Mucosa of stomach (tissue), 1 donor: ENCODE measurements around the gene CHDH.

Experiments used
- H3K27me3 ChIP-seq: one replicate; pipeline ENCODE4 v1.7.0; 2013; ENCODE audit warnings: mild to moderate bottlenecking, low read length; ENCODE audit not compliant: control insufficient read depth, insufficient read depth
- H3K36me3 ChIP-seq: one replicate; pipeline ENCODE4 v1.7.0; 2013; ENCODE audit warnings: low read length; ENCODE audit not compliant: control insufficient read depth, insufficient read depth
- H3K4me1 ChIP-seq: one replicate; pipeline ENCODE4 v1.7.0; 2013; ENCODE audit warnings: mild to moderate bottlenecking, low read length; ENCODE audit not compliant: control insufficient read depth, insufficient read depth
- H3K4me3 ChIP-seq: one replicate; pipeline ENCODE4 v1.7.0; 2013; ENCODE audit warnings: low read length
- H3K9ac ChIP-seq: one replicate; pipeline ENCODE4 v1.7.0; 2013; ENCODE audit warnings: mild to moderate bottlenecking, low read length, moderate library complexity
- H3K9me3 ChIP-seq: one replicate; pipeline ENCODE4 v1.7.0; 2013; ENCODE audit warnings: mild to moderate bottlenecking, low read length, moderate library complexity; ENCODE audit not compliant: control insufficient read depth
- donor health status: Pancreatic carcinoma.

CHDH gene

GRCh38 chr3:53845103-53845880 is 927 bp downstream of the CHDH start:
- Histone ChIP-seq H3K9me3 (no peaks in the 10 kb centered on the region), H3K4me3 (peak overlapping the region; percentile 61), H3K9ac (peak overlapping the region; percentile 91), H3K4me1 (peaks cover 52% of the 10 kb centered on the region), H3K36me3 (no peaks in the 10 kb centered on the region), H3K27me3 (peaks cover 6% of the 10 kb centered on the region)

DNA sequence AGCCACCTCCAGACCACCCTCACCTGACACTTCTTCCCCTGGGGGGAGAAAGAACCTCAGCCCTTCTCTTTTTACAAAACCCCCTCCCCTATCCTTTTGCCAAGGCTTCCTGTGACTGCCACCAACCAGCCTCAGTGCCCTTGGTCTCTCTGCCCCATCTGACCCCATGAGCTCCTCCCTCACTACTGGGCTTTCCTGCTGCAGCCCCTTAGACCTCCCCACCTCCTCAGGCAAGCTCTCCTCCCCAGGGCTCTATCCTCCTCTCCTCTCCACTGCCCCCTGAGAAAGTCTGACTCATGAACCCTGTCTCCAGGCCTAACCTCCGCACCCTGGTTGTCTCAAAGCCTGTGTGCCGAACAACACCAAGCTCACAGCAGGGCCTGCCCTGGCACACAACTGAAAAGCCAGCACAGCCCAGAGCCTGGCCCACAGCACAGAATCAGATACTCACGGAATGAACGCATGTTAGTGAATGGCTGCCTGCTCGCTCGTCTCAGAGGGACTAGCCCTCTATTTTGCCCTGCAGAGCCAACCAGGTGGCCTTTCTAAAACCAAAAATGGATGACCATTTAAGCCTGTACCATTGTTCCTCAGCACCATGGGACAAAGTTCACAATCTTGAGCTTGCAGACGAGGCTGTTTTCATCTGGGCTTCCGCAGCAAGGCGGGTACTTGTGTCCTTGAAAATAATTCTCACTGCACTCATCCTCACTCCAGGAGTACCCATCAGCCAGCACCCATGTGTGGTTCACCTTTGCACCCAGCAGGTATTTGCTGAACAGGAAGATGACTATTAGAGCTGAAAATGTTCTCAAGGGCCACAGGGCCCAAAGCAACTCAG is 1.7 kb downstream of the CHDH start:
- no peaks in the 10 kb centered on the region for H3K9me3 ChIP-seq
- peak overlapping the region; percentile 61 for H3K4me3 ChIP-seq
- H3K4me1 ChIP-seq: peaks cover 52% of the 10 kb centered on the region
- H3K9ac ChIP-seq: peak overlapping the region; percentile 91
- no peaks in the 10 kb centered on the region for H3K36me3 ChIP-seq
- H3K27me3 ChIP-seq: peaks cover 6% of the 10 kb centered on the region

DNA sequence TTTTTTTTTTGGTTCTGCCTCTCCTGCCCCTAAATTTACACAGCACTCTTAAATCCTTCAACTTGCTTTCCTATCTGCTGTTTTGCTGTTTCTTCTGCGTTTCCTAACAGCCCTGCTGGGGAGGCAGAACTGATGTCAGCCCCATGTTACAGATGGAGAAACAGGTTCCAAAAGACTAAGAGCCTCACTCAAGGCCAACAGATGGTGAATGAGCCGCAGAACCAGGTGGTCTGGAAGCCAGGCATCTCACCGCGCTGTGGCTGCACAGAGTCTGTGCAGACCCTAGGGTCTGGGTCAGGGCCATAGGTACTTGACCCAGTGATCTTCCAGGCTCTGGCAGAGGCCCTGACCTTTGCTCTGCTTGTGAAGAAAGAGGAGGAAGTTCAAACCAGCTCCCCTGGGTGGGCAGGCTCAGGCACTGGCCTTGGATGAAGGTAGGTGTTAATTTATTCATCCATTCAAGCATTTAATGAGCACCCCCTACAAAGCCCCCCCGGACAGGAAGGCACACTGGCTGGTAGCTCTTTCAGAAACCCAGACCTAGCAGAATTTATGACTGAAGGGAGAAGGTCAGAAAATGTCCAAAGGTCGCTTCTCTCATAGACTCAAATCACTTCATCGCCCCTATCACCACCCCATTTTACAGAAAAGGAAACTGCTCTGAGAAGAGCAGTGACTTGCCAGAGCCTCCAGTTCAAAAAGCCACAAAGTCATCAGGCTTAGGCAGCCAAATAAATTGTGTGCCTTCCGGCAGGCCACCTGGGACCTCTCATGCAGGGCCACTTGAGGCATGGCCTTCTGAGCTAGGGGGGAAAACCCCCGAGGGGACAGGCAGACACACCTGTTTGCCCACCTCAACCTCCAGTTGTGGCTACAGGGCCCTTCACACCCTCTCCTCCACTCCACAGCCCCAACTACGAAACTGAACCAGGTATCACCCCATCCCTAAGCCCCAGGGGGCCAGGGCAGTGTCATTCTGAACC is 2.7 kb downstream of the CHDH start:
- peaks cover 52% of the 10 kb centered on the region for H3K4me1 ChIP-seq
- H3K9ac ChIP-seq: peak overlapping the region; percentile 91
- H3K27me3 ChIP-seq: peaks cover 6% of the 10 kb centered on the region
- H3K4me3 ChIP-seq: peak overlapping the region; percentile 61
- H3K9me3 ChIP-seq: no peaks in the 10 kb centered on the region
- H3K36me3 ChIP-seq: no peaks in the 10 kb centered on the region

DNA sequence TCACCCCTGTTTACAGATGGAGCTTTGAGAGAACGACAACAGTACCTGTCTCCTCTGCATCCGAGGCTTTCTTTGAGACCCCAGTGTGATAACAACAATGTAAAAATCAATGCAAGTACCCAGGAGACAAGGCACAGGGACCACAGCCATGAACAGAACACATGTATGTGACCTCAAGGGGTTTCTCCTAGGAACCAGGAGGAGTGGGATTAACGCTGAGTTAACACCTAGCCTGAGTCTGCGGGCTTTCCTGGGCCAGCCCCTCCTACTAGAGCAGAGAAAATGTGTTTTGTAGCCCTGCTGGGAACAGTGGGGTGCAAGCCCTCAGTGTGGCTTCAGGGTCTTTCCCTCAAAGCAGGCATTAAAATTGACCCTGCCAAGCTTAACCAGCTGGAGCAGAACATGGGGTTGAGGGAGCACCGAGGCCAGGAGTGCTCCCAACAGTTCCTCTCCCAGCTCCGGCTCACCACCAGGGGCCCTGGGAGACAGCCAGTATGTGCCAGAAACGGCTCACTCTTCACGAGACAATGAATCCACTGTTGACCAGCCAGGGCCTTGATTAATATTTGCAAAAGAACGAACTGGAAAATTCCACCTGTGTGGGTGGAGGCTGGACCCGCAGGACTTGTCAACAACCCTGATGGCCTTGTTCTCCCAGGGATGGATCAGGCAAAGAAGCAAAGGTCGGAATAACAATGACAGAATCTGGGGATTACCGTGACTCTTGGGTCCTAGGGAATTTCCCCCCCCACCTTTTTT is 3.6 kb downstream of the CHDH start:
- Histone ChIP-seq H3K9me3 (no peaks in the 10 kb centered on the region), H3K4me1 (peaks cover 52% of the 10 kb centered on the region), H3K4me3 (no peak overlapping the region), H3K36me3 (no peaks in the 10 kb centered on the region), H3K27me3 (peaks cover 6% of the 10 kb centered on the region), H3K9ac (no peak overlapping the region)

- H3K4me3 ChIP-seq: no peak overlapping the region
- no peaks in the 10 kb centered on the region for H3K9me3 ChIP-seq
- no peaks in the 10 kb centered on the region for H3K27me3 ChIP-seq
- no peaks in the 10 kb centered on the region for H3K36me3 ChIP-seq
- peak overlapping the region; percentile 23 for H3K9ac ChIP-seq
- peaks cover 44% of the 10 kb centered on the region for H3K4me1 ChIP-seq
These were observed 4.9 kb downstream of the CHDH start for GRCh38 chr3:53841296-53841695.

- Histone ChIP-seq H3K4me1 (peaks cover 11% of the 10 kb centered on the region), H3K9me3 (no peaks in the 10 kb centered on the region), H3K27me3 (no peaks in the 10 kb centered on the region), H3K36me3 (no peaks in the 10 kb centered on the region), H3K4me3 (no peak overlapping the region), H3K9ac (no peak overlapping the region)
These were observed 8.9 kb downstream of the CHDH start for GRCh38 chr3:53837331-53837730.

- Histone ChIP-seq H3K9me3 (no peaks in the 10 kb centered on the region), H3K9ac (no peak overlapping the region), H3K27me3 (no peaks in the 10 kb centered on the region), H3K36me3 (no peaks in the 10 kb centered on the region), H3K4me3 (no peak overlapping the region), H3K4me1 (peaks cover 4% of the 10 kb centered on the region)
These were observed 9.9 kb downstream of the CHDH start for GRCh38 chr3:53836084-53836872.

DNA sequence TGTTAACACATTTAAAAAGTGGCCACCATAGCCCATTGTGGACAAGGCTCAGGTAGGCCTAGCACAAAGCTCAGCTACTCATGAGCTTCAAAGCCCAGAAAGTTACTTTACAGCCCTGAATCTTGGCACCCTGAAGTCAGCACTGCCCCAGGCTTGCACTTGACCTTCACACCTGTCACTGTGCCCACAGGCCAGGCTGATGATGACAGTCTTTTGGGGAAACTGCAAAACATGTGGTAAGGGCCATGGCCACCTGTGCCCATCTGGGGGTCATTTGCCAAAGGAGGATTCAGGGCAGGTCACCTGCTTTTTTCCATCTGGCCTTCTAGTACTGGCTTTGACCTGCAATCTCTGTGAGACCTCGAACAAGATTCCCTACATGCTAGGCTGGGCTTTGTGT is 11.0 kb downstream of the CHDH start:
- no peaks in the 10 kb centered on the region for H3K4me1 ChIP-seq
- H3K36me3 ChIP-seq: no peaks in the 10 kb centered on the region
- no peak overlapping the region for H3K4me3 ChIP-seq
- H3K9ac ChIP-seq: no peak overlapping the region
- H3K9me3 ChIP-seq: no peaks in the 10 kb centered on the region
- H3K27me3 ChIP-seq: no peaks in the 10 kb centered on the region

DNA sequence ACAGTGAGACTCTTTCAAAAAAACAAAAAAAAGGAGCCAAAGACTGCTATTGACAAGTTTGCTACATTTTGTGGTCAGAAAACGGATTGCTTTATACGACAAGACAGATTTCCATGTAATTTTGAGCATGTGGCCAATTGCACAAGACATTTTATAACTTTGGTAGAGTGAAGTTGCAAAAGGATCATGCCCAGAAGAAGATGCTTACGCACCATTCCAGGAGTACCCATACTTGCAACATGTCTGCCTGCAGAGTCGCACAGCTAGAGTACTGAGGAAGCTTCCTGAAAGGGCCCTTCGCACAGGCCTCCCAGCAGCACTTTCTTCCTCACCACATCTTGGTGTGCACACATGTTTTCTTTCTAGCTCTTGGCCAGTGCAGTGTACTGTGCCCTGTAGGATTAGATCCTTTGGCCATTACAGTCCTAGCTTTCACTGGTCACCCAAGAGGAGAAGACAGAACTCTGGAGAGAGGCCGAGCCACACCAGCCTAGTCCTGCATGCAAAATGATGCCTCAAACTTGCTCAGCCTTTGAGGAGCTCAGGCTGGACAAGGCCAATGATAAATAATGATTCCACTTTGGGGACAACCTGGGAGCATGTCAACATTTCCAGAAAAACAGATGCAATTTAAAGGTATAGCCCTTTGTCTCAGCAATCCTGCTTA is 11.7 kb downstream of the CHDH start:
- H3K4me1 ChIP-seq: no peaks in the 10 kb centered on the region
- H3K9ac ChIP-seq: no peak overlapping the region
- H3K36me3 ChIP-seq: no peaks in the 10 kb centered on the region
- H3K4me3 ChIP-seq: no peak overlapping the region
- no peaks in the 10 kb centered on the region for H3K27me3 ChIP-seq
- no peaks in the 10 kb centered on the region for H3K9me3 ChIP-seq

- Histone ChIP-seq H3K4me1 (no peaks in the 10 kb centered on the region), H3K9me3 (no peaks in the 10 kb centered on the region), H3K4me3 (no peak overlapping the region), H3K27me3 (no peaks in the 10 kb centered on the region), H3K36me3 (no peaks in the 10 kb centered on the region), H3K9ac (no peak overlapping the region)
These were observed 12.5 kb downstream of the CHDH start for GRCh38 chr3:53833700-53834099.
